GM21528 (cell line): Measurements from ENCODE around the gene LPIN1.
A peak's percentile ranks its signal among the peaks of the same experiment; 100 is the strongest.

ENCODE experiments used
- ATAC-seq: cut with Tn5 transposase; IDR thresholded peaks from one replicate; pipeline ENCODE4 v1.9.1; 2021; ENCODE audit warnings: mild to moderate bottlenecking, moderate library complexity; ENCODE audit not compliant: unreplicated experiment, low FRiP score

LPIN1 gene

DNA sequence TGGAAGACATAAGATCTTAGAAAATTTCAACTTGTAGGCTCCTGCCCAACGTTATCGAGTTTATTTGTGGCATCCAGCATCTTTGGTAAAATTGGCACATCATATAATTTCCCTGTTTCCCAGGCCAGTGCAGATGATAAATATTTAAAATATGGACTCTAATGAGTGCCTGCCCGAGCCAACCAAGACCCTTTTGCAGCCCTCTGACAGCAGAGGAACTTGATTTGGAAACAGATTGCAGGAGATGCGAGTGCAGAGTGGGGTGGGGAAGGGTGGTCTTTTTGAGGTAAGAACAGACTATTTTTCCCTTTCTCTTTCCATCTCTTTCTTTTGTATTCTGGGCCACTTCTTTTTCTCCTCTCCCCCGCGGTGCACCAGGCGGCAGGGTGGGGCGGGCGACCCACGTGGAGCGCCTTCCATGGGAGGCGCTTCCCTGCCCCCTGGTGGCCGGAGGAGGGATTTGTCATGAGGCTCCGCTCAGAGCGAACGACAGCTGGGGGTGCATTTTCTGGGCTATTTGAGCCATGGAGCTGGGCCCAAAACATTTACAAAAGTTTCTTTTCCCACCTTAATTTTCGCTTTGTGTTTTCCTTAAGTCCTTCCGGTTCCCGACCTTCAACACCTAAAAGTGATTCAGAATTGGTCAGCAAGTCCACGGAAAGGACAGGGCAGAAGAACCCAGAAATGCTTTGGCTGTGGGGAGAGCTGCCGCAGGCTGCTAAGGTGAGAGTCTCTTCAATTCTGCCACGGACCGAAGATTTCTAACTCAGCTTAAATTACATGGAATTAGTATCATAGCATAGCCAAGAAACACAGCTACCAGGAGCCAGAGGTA, 32.7 kb downstream of the LPIN1 start:
- peak; percentile 81 for ATAC-seq

DNA sequence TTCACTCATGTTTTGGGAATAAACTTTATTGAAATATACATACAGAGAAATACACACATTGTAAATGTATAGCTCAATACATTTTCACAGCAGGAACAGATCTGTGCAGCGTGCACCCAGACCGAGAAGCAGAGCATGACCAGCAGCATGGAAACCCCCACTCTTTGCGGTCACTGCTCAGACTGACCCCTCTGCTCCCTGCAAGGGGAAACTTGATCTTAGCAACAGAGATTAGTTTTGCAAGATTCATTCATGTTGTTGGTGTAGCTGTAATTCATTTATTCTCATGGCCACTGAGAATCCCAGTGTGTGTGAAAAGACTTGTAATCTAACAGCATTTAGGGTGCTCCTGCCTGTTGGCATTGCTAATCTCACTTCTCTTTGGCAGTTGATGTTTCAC, 35.2 kb downstream of the LPIN1 start:
- ATAC-seq = no peak

DNA sequence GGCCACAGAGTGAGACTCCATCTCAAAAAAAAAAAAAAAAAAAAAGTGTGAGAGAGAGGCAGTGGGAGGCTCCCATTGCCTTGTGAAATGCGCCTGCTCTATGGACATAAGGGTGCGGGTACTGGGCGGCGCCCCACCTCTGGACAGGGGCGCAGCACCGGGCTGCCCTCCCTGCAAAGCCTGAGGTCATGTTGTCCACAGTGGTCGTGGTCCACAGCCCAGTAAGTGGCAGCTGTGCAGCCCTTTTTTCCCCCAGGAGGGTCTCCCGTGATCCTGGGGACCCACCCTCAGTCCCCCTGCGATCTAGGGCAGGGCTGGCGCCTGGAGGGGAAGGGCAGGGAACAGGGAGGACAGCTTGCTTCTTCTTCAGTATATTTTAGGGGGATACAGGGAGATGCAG, 37.8 kb downstream of the LPIN1 start:
- no peak for ATAC-seq

DNA sequence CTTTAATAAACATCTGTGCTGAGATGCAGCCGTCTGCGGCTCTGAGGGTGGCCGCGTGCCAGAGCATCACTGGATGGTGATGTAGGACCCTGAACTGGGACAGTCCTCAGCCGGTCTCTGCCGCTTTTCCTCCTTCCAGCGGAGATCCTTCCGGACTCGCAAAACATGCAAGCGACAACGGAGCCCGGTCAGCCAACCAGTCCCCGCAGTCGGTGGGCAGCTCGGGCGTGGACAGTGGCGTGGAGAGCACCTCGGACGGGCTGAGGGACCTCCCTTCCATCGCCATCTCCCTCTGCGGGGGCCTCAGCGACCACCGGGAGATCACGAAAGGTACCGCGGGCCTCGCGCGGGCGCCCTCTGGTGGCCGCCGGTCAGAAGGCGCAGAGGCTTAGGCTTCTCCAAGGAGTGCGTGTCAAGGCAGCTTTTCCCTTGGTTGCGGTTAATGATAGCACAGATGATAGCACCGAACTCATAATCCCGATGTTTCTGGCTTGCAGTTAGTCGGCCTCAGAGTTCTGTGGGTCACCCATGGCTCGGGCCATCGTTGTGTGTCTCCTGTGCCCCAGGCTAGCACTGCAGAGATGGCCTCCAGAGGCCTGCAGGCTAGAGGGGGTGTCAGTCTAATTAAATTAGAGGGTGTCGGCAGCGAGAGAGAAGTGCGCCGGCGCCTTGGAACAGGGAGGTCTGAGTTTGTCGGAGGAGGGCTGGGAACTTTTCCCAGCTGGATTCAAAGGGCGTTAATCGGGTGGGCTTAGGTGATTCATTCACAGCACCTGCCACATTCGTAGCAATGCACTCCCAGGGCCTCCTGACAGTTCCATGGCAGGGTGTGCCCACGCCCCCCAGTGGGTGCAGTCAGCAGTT, 38.5 kb downstream of the LPIN1 start:
- no peak for ATAC-seq

DNA sequence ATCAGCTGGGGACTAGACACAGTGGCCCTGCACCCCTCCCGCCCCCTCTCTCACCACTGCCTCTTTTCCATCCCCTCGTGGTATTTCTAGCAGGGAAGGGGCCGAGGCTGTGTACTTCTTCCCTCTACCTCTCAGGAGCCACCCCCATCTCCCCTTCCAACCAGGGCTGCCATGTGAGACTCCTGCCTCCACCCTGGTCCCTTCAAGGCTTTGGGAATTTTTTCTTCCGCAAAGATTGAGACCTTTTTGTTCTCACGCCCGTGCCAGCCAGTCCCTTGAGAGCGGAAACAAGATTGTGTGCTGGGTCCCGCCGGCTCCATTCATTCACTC, 39.1 kb downstream of the LPIN1 start:
- no peak for ATAC-seq

DNA sequence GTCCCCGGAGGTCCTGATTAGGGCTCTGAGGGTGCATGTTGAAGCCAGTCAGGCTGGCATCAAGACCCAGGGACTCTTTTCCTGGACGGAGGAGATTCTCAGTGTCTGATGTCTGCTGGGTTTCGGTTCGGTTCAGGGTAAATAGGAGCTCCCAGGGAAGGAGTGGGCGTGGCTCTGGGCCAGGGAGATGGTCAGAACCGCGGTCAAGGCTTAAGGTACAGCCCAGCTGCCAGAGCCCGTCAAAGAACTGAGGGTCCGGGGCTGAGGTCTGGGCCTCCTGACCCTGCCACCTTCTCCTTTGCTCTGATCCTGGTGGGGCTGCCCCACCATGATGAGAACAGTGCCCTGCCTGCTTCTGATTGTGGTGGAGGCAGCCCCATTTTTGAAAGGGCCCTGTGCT, 39.8 kb downstream of the LPIN1 start:
- ATAC-seq = no peak

DNA sequence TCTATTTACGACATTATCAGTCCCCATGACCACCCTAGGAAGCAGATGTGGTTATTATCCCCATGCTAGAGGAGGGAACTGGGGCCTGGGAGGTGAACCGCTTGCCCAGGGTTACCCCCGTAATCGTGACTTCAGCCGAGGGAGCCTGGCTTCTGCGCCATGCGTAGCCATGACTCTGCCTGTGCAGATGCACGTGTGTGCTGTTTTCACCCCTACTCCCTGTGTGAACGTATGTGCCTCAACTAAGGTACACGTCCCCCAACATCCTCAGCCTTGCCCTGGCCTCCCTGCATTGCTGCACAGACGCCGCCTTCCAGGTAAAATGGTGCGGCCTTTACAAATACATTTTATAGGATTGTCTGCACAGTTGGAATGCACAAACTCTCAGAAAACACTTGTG, 40.2 kb downstream of the LPIN1 start:
- ATAC-seq = no peak

DNA sequence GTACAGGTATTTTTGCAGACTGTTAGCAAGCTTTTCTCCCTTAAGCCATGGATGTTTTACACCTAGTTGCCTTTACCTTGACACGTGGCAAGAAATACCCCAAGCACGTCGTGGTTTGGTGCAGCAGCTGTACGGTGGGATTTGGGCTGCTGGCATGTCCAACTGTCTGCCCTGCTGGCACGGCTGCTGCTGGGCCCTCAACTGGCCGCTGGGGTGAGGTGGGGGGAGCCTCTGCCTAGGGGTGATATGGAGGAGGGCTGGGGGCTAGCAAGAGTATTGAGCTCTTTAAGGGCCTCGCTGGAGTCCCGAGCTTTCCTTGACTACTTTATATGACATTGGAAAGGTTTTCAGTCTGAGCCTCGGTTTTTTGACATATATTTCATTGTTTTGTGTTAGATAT, 41.6 kb downstream of the LPIN1 start:
- no peak for ATAC-seq

DNA sequence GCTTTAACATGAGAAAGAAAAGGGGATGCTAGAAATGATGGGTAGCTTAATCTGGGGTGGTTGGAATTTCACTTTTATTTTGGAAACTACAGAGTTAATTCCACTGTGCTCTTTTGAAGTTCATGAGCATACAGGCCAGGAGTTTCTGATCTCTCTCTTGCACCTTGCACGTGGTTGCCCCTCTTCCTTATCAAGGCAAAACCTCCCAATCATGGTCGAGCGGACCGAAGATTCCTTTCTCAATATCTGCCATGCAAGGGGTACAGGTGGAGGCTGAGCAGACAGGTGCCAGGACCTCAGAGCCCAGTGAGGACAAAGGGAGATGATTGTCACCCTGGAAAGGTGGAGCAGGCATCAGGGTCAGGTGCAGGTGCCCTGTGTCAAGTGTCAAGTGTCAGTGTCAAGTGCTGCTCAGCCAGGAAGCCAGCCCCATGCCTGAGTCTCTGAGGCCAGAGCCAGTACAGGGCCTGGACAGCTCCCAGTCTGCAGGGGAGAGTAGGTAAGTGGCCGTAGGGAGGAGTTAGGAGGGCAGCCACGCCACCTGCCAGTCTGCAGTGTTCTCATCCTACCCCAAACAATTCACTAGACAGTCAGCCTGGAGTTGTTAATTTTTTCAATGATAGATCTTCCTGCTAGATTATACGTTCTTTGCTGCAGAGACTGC, 42.2 kb downstream of the LPIN1 start:
- no peak for ATAC-seq

DNA sequence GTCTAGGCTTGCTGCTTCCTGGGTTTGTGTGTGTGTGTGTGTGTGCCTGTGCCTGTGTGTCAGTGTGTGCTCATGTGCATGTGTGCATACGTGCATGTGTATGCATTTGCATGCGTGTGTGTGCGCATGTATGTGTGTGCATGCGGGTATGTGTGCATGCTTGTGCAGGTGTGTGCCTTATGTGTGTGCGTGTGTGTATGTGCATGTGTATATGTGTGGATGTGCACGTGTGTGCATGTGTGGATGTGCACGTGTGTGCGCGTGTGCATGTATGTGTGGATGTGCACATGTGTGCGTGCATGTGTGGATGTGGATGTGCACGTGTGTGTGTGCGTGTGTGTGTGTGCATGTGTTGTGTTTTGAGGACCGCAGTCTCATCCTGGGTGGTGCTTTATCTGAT, 42.8 kb downstream of the LPIN1 start:
- ATAC-seq = no peak

DNA sequence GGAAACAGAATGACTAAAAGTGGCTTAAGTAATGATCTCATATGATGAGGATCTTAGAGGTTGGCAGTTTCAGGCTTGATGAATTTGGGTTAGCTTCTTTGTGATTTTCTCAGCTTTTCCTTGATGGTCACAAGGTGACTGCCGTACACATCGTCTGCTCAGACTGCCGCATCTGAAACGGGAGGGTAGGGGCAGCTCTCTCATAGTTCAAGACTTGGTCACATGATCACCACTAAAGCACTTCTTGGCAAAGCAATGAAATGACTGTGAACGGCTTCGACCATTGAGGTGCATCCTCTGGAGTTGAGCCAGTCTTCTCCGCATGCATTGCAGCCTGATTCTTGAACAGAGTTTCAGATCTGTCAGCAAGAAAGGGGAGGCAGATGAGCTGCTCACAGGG, 43.8 kb downstream of the LPIN1 start:
- ATAC-seq = no peak

DNA sequence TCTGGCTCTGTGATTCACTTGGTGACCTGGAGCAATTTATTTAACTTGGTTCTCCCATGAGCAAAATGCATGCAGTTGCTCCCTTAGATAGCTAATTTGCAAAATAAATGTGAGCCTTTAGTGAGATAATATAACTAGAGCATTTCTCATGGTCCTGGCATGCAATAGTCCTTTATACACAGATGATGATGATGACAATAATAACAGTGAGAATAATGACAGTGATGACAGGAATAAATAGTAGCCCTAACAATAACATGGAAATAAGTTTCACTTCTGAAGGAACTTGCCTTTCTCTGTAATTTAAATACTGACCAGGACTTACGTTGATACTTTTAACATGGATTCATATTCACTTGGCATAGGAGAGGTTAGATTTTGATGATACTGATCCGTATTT, 49.2 kb downstream of the LPIN1 start:
- no peak for ATAC-seq

DNA sequence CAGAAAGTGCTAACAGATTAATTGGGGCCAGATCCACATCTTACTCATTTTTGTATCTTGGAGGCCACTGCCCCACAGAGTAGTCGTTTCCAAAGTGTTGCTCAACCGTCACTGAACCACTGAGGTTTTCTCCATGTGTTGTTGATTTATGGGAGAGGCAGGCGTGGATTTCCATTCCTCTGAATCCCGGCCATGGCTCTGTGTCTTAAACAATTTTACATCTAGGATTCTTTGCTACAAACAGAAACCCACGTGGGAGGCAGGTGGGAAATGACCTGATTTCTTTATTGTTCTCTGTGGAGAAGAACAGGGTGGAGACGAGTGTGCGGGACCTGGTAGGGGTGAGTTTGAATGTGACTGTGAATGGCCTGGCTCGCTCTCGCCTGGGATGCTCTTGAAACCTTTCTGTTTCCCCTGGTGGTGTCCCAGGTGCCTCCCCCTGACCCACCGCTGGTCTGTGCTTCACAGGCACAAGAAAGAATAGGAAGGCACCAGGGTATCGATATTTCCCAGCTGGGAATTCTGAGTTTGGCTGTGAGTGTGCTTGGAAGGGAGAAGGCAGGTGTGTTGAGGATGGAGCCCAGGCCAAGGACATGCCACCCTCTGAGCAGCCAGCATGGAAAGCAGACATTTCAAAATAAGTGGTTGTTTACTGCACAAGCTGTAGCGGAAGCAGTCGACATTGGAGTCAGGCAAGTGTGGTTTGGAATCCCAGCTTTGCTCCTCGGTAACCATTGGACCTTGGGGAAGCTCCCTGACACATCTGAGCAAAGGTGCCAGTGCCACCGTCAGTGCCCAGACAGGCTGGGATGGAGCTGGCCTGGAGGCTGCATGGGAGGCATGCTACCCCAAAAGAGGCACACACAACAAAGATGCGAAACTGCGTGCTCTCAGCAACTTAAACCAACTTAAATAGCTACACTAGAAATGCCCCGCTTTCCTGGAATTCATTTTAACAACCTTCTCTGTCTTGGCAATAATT, 50.0 kb downstream of the LPIN1 start:
- ATAC-seq = no peak

DNA sequence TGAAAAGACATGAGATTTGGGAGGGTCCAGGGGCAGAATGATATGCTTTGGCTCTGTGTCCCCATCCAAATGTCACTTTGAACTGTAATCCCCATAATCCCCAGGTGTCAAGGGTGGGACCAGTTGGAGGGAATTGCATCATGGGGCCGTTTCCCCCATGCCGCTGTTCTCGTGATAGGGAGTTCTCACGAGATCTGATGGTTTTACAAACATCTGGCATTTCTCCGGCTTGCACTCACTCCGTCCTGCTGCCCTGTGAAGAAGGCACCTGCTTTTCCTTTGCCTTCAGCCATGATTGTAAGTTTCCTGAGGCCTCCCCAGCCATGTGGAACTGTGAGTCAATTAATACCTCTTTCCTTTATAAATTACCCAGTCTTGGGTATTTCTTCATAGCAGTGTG, 51.4 kb downstream of the LPIN1 start:
- no peak for ATAC-seq

DNA sequence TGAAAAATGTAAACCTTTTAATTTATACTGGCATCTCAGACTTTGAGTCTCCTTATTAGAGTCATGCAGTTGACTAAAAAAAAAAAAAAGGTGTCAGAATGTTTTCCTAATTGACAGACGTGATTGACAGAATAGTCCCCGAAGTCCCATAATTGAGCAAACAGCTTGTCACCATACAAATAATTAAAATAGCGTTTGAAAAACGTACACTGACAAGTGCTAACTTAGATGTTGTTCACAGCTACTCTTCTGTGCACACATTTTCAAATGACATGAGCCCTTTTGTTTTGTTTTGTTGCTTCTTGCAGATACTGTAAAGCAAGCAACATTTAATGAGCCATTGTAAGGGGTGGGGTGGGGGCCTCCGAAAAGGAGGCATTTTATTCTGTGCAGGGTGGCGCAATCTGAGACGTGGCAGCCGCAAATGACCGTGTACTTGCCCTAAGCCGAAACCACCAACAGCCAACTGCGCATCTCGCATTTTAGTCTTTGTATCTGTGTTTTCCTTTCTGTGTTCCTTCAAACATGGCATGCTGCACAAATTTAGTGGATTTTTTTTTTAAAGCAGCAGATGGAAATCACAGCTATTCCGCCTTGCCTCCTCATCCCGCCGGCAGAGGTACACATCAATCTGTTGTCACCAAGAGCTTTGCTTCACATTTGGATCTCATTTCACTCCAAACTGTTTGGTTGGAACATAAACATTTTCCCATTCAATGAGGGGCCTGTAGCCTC, 52.4 kb downstream of the LPIN1 start:
- ATAC-seq = no peak

DNA sequence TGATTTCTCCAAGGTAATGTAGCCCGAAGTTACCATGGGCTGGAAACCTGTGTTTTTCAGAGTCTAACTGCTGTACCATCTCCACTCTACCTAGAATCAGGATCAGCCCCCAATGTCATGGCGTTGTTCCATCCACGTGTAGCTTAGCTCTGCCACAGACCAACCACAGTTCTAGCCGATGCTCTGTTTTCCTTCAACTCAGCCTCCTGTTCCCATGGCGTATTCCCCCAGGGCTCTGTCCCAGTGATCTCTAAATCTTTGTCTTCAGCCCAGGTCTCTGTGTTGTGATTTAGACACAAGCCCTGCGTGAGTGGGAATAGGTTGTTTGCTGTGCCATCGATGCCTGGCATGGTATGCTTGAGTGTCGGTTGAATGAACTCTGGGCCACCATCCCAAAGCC, 53.4 kb downstream of the LPIN1 start:
- ATAC-seq = no peak

DNA sequence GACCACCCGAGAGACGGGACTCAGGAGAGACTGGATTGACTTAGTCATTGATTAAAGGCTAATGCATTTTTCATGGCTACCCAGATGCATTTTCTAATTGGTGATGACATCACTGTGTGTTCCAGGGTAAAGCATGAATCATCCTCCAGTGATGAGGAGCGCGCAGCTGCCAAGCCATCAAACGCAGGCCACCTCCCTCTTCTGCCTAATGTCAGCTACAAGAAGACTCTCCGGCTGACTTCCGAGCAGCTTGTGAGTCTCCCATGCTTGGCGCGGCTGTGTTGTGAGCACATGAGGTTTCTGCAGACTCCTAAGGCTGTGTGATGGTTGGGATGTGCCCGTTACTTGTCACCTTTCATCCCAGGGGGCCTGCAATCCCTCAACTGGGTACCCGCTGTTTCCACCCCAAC, 56.4 kb downstream of the LPIN1 start:
- no peak for ATAC-seq

DNA sequence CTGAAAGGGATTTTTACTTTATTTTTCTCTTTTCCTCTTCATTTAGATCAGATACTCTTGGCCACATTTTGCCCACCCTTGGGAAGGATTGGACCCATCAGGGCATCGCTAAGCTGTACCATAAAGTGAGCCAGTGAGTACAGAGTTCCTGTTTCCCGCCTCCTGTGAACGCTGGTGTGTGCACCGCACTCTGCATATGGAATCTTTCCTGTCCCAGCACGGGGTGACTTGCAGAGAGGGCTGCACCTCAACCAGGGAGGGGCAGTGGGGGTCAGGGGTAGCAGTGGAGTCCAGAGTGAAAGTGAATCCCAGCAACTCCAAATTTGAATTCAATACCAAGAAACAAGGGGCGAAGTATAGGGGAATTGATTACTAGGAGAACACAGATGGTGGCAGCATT, 58.6 kb downstream of the LPIN1 start:
- no peak for ATAC-seq

DNA sequence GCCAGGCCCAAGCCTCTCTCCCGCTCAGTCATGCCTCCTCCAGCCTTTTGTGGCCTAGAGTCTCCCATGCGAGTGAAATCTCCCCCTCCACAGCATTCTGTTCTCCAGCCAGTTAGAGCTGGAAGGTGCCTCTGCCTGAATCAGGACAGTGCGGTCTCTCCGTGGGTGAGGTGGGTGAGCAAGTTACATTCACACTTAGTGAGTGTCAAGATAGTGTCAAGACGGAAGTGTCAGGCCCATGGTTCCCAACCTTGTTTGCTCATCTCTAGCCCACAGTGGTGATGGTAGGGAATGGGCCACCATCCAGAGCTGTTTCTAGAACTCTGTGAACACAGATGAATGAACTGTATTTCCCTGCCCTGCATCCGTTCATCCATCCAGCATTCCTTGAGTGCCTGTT, 59.5 kb downstream of the LPIN1 start:
- no peak for ATAC-seq
